ENCODE results near the gene UMOD.

The UMOD gene

GRCh38 chr16:20307791-20308190 lies 44.7 kb downstream of the UMOD start:
- no peak overlapping the region for H3K4me3 ChIP-seq (replicated peaks; ENCODE audit: low read depth, low read length)
- TF ChIP-seq, protein P1, sequence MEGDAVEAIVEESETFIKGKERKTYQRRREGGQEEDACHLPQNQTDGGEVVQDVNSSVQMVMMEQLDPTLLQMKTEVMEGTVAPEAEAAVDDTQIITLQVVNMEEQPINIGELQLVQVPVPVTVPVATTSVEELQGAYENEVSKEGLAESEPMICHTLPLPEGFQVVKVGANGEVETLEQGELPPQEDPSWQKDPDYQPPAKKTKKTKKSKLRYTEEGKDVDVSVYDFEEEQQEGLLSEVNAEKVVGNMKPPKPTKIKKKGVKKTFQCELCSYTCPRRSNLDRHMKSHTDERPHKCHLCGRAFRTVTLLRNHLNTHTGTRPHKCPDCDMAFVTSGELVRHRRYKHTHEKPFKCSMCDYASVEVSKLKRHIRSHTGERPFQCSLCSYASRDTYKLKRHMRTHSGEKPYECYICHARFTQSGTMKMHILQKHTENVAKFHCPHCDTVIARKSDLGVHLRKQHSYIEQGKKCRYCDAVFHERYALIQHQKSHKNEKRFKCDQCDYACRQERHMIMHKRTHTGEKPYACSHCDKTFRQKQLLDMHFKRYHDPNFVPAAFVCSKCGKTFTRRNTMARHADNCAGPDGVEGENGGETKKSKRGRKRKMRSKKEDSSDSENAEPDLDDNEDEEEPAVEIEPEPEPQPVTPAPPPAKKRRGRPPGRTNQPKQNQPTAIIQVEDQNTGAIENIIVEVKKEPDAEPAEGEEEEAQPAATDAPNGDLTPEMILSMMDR (IDR thresholded peaks at IDR 0.05; ENCODE audit: low read length, missing control alignments) = no peak
- DNase-seq (ENCODE audit: low read depth) = no peak

DNA sequence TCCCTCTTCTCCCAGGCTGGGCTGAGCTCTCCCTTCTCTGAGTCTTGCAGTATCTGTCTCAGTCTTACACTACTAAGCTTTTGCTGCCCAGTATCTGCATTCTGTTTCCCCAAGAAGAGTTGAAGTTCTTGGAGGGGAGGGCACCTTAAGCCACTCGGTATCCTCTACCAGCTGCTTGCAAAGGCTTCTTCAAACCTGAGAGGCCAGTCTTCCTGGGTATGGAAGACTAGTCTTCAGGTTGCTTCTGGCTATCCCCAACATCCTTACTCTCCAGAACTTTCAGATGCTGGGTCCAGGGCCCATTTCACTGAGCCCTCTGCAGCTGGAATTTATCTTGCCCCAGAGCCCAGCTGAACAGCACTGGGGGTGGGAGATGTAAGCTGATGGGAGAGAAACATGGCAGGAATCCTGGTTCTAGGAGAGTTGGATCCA lies 45.3 kb downstream of the UMOD start:
- DNase-seq (ENCODE audit: low read depth) = no peak
- H3K4me3 ChIP-seq (replicated peaks; ENCODE audit: low read depth, low read length) = no peak overlapping the region
- TF ChIP-seq, protein P1 (IDR thresholded peaks at IDR 0.05; ENCODE audit: low read length, missing control alignments) = no peak

DNA sequence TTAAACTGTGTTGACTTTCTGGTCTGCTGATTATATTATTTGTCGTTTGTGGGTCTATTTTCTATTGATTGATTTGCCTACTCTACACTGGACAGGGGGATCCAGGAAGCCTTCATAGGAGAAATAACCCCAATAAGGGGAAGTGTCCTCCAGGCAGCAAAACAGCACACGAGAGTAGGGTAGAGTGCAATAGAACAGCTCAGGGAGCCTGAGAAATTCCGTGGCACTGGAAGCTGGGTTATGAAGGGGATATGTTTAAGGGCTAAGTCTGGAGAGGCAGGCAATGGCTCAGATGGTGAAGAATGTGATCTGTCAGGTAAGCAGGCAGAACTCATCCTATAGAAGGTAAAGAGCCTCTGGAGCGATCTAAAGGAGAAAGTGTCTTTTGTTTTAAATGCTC lies 46.1 kb downstream of the UMOD start:
- DNase-seq (ENCODE audit: low read depth) = no peak
- TF ChIP-seq, protein P1 (IDR thresholded peaks at IDR 0.05; ENCODE audit: low read length, missing control alignments) = no peak

DNA sequence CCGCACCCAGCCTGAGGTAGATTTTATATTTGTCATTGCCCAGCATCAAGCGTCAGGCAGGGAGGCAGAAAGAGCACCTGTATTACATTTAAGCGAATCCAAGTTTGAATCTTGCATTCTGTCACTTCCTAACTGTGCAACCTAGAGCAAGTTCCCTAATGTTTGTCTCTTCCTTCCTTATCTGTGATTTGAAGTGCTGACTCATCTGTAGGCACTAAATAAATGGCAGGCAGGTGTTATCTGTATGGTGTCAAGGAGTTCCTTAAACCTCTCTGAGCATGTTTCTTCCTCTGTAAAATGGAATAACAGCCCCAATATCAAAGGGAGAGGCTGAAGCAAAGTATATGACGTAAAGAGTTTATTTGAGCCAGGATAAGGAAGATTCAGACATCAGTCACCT lies 49.5 kb downstream of the UMOD start:
- TF ChIP-seq, protein P1 (IDR thresholded peaks at IDR 0.05; ENCODE audit: low read length, missing control alignments) = no peak
- H3K4me3 ChIP-seq (replicated peaks; ENCODE audit: low read depth, low read length) = no peak overlapping the region
- no peak for DNase-seq (ENCODE audit: low read depth)

More for the DNA sequence above, 46.1 kb downstream of the UMOD start:
- no peak overlapping the region for H3K4me3 ChIP-seq (replicated peaks; ENCODE audit: low read depth, low read length)

- DNase-seq (ENCODE audit: low read depth) = no peak
- TF ChIP-seq, protein P1 (IDR thresholded peaks at IDR 0.05; ENCODE audit: low read length, missing control alignments) = no peak
Observed at GRCh38 chr16:20302389-20302788, 50.1 kb downstream of the UMOD start.

GRCh38 chr16:20301840-20302239 lies 50.7 kb downstream of the UMOD start:
- no peak for DNase-seq (ENCODE audit: low read depth)
- H3K4me3 ChIP-seq (replicated peaks; ENCODE audit: low read depth, low read length) = no peak overlapping the region
- TF ChIP-seq, protein P1 (IDR thresholded peaks at IDR 0.05; ENCODE audit: low read length, missing control alignments) = no peak

More at GRCh38 chr16:20302389-20302788, 50.1 kb downstream of the UMOD start:
- H3K4me3 ChIP-seq (replicated peaks; ENCODE audit: low read depth, low read length) = no peak overlapping the region

- H3K4me3 ChIP-seq (replicated peaks; ENCODE audit: low read depth, low read length) = no peak overlapping the region
- peak; percentile 62 for DNase-seq (ENCODE audit: low read depth)
- TF ChIP-seq, protein P1 (IDR thresholded peaks at IDR 0.05; ENCODE audit: low read length, missing control alignments) = peak; percentile 78
Observed at GRCh38 chr16:20300312-20301097, 52.0 kb downstream of the UMOD start.
